Astrocyte (in vitro differentiated cells and primary cell): Measurements from ENCODE around the gene NFKBIL1. TPM values are rescaled to one million over a fixed set of nuclear protein-coding genes. Genes with fewer than 3 reads are reported as not detected.

Source experiments
- DNase-seq: peaks from one replicate; pipeline ENCODE4 v3.0.0-alpha.2; 2010; ENCODE audit warnings: low read depth
- FAIRE-seq: peaks from 2 replicates; lab custom pipeline; 2011; peaks lifted over from hg19 to GRCh38; lab: Jason Lieb, UNC
- H2AFZ ChIP-seq: 2 replicates; pipeline ENCODE4 v1.6.0; 2012; ENCODE audit warnings: low read depth, low read length, inconsistent platforms
- H3K27ac ChIP-seq: 2 replicates; pipeline ENCODE4 v1.5.1; 2011; ENCODE audit warnings: low read depth, low read length, inconsistent platforms
- H3K27me3 ChIP-seq: 2 replicates; pipeline ENCODE4 v1.6.0; 2011; ENCODE audit warnings: low read length, inconsistent platforms; ENCODE audit not compliant: insufficient read depth
- H3K36me3 ChIP-seq: 2 replicates; pipeline ENCODE4 v1.5.1; 2011; ENCODE audit warnings: low read length, inconsistent platforms; ENCODE audit not compliant: insufficient read depth
- H3K4me1 ChIP-seq: 2 replicates; pipeline ENCODE4 v1.5.1; 2011; ENCODE audit warnings: low read length, inconsistent platforms; ENCODE audit not compliant: insufficient read depth
- H3K4me2 ChIP-seq: 2 replicates; pipeline ENCODE4 v1.6.0; 2012; ENCODE audit warnings: low read length, inconsistent platforms
- H3K4me3 ChIP-seq: 2 replicates; pipeline ENCODE4 v1.5.1; 2011; ENCODE audit warnings: low read depth, mild to moderate bottlenecking, low read length, inconsistent platforms; ENCODE audit not compliant: insufficient read depth
- H3K79me2 ChIP-seq: 2 replicates; pipeline ENCODE4 v1.6.0; 2012; ENCODE audit warnings: mild to moderate bottlenecking, low read length, inconsistent platforms; ENCODE audit not compliant: insufficient read depth
- H3K9ac ChIP-seq: 2 replicates; pipeline ENCODE4 v1.6.0; 2012; ENCODE audit warnings: mild to moderate bottlenecking, low read length, inconsistent platforms
- H3K9me3 ChIP-seq: 2 replicates; pipeline ENCODE4 v1.5.1; 2012; ENCODE audit warnings: low read depth, mild to moderate bottlenecking, low read length, inconsistent platforms; ENCODE audit not compliant: insufficient read depth
- H4K20me1 ChIP-seq: 2 replicates; pipeline ENCODE4 v1.6.0; 2012; ENCODE audit warnings: low read length, inconsistent platforms; ENCODE audit not compliant: insufficient read depth
- H3K27ac Mint-ChIP-seq: one replicate; pipeline ENCODE4 v1.8.0; 2021; ENCODE audit warnings: mild to moderate bottlenecking, mixed read lengths; ENCODE audit not compliant: unreplicated experiment
- H3K27me3 Mint-ChIP-seq: one replicate; pipeline ENCODE4 v1.8.0; 2021; ENCODE audit warnings: low read depth, mixed read lengths; ENCODE audit not compliant: unreplicated experiment
- H3K36me3 Mint-ChIP-seq: one replicate; pipeline ENCODE4 v1.8.0; 2021; ENCODE audit warnings: low read depth, mixed read lengths; ENCODE audit not compliant: unreplicated experiment
- H3K4me1 Mint-ChIP-seq: one replicate; pipeline ENCODE4 v1.8.0; 2021; ENCODE audit warnings: low read depth, mixed read lengths; ENCODE audit not compliant: unreplicated experiment
- H3K4me3 Mint-ChIP-seq: one replicate; pipeline ENCODE4 v1.8.0; 2021; ENCODE audit warnings: mild to moderate bottlenecking, moderate library complexity, mixed read lengths; ENCODE audit not compliant: unreplicated experiment
- H3K9me3 Mint-ChIP-seq: one replicate; pipeline ENCODE4 v1.8.0; 2021; ENCODE audit warnings: mild to moderate bottlenecking, mixed read lengths; ENCODE audit not compliant: unreplicated experiment
- CTCF ChIP-seq: IDR thresholded peaks from 2 replicates; pipeline ENCODE4 v1.5.1; 2011; ENCODE audit warnings: low read depth, mild to moderate bottlenecking, inconsistent platforms, low read length, moderate library complexity; ENCODE audit not compliant: insufficient read depth
- EZH2 ChIP-seq: IDR thresholded peaks from 2 replicates; pipeline ENCODE4 v1.6.1; 2012; ENCODE audit warnings: mild to moderate bottlenecking, low read length, inconsistent platforms; ENCODE audit not compliant: insufficient read depth
- total RNA-seq: library from RNA; stranded (reverse); gene quantifications from 2 replicates; pipeline ENCODE4 v1.2.1, GENCODE V29; 2021

Gene NFKBIL1
- total RNA-seq, 1 donor from 2014 or later = 20.4 TPM

- Histone ChIP-seq H3K9ac (peak overlapping the region; percentile 40), H3K9me3 (no peaks in the 10 kb centered on the region), H3K4me1 (peaks cover 29% of the 10 kb centered on the region), H3K4me2 (peak overlapping the region; percentile 72), H4K20me1 (no peaks in the 10 kb centered on the region), H2AFZ (no peak overlapping the region), H3K27me3 (no peaks in the 10 kb centered on the region), H3K36me3 (peaks cover 4% of the 10 kb centered on the region), H3K79me2 (peaks cover 4% of the 10 kb centered on the region), H3K27ac (peak overlapping the region; percentile 61), H3K4me3 (no peak overlapping the region)
- peaks cover 2% of the 10 kb centered on the region for H3K9me3 Mint-ChIP-seq
- H3K4me1 Mint-ChIP-seq = peaks cover 35% of the 10 kb centered on the region
- no peak for DNase-seq
- peaks cover 21% of the 10 kb centered on the region for H3K36me3 Mint-ChIP-seq
- TF ChIP-seq EZH2 (no peak), CTCF (no peak)
- peak overlapping the region; percentile 71 for H3K4me3 Mint-ChIP-seq
- no peaks in the 10 kb centered on the region for H3K27me3 Mint-ChIP-seq
- H3K27ac Mint-ChIP-seq = peak overlapping the region; percentile 96
- FAIRE-seq = no peak
Observed at GRCh38 chr6:31558631-31559500, 11.5 kb downstream of the NFKBIL1 start.

GRCh38 chr6:31559606-31559957 is 12.2 kb downstream of the NFKBIL1 start:
- TF ChIP-seq EZH2 = no peak
- no peak for TF ChIP-seq CTCF
- H3K36me3 Mint-ChIP-seq = peaks cover 21% of the 10 kb centered on the region
- Histone ChIP-seq H3K9me3 (no peaks in the 10 kb centered on the region), H3K4me3 (no peak overlapping the region), H3K9ac (peak overlapping the region; percentile 40), H2AFZ (peak overlapping the region; percentile 24), H3K36me3 (peaks cover 4% of the 10 kb centered on the region), H3K4me2 (peak overlapping the region; percentile 72), H4K20me1 (no peaks in the 10 kb centered on the region), H3K27ac (peak overlapping the region; percentile 61), H3K79me2 (peaks cover 4% of the 10 kb centered on the region), H3K27me3 (no peaks in the 10 kb centered on the region), H3K4me1 (peaks cover 29% of the 10 kb centered on the region)
- H3K27ac Mint-ChIP-seq = peak overlapping the region; percentile 96
- H3K4me1 Mint-ChIP-seq = peaks cover 36% of the 10 kb centered on the region
- H3K27me3 Mint-ChIP-seq = no peaks in the 10 kb centered on the region
- no peak for FAIRE-seq
- H3K4me3 Mint-ChIP-seq = peak overlapping the region; percentile 51
- H3K9me3 Mint-ChIP-seq = peaks cover 2% of the 10 kb centered on the region
- no peak for DNase-seq
